HG03469 (cell line): Measurements from ENCODE around the gene GPHB5.
A peak's percentile ranks its signal among the peaks of the same experiment; 100 is the strongest.
"Not testable (repeated sequence)": the region's sequence is repeated elsewhere in the genome, so short reads cannot be mapped to it uniquely, and the experiment has no call there.

Experiments
- ATAC-seq: cut with Tn5 transposase; IDR thresholded peaks from one replicate; pipeline ENCODE4 v1.9.1; 2021; ENCODE audit warnings: mild to moderate bottlenecking, moderate library complexity, moderate number of reproducible peaks; ENCODE audit not compliant: unreplicated experiment

GPHB5 gene

GRCh38 chr14:63296060-63296563 is 22.6 kb downstream of the GPHB5 start:
- peak; percentile 63 for ATAC-seq

- ATAC-seq: no peak
Observed at GRCh38 chr14:63295231-63295685, 23.5 kb downstream of the GPHB5 start.

DNA sequence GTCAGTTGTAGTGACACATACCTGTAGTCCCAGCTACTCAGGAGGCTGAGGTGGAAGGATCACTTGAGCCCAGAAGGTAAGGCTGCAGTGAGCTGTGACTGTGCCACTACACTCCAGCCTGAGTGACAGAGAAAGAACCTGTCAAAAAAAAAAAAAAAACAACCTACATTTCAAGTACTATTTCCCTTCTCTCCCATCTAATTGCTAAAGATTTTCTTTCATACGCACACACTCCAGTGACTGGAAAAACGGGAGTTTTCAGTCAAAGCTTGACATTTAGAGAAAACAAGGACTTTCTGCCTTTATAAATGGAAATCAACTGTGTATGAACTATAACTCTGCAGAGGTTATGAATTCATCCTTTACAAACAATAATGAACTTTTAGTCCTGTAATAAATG is 25.9 kb downstream of the GPHB5 start:
- no peak for ATAC-seq

DNA sequence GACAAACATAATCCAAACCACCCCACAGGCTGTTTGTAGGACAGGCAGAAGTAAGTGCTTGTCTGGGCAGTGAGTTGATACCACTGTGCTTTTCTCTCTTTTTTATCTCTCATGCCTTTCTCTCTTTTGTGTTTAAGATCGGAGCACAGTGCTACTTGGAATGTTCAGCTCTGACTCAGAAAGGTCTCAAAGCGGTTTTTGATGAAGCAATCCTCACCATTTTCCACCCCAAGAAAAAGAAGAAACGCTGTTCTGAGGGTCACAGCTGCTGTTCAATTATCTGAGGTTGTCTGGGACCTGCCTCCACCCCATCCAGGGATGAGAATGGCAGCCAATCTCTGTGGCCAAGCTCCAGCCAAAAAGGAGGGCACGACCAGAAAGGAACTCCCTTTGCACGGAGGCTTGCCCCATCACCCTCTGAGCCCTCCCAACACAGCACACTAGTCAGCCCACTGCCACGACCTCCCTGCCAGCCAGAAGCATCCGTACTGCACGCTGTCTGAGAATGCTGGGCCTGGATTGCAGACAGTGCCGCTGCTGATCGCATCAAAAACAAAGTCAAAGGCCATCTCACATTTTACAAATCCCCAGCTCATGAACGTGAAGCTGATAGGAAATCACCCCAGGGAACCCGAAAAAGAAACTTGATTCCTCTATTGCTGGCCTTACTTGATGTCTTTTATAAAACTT is 27.8 kb downstream of the GPHB5 start:
- ATAC-seq: no peak

GRCh38 chr14:63288853-63289252 is 29.9 kb downstream of the GPHB5 start:
- ATAC-seq: no peak

DNA sequence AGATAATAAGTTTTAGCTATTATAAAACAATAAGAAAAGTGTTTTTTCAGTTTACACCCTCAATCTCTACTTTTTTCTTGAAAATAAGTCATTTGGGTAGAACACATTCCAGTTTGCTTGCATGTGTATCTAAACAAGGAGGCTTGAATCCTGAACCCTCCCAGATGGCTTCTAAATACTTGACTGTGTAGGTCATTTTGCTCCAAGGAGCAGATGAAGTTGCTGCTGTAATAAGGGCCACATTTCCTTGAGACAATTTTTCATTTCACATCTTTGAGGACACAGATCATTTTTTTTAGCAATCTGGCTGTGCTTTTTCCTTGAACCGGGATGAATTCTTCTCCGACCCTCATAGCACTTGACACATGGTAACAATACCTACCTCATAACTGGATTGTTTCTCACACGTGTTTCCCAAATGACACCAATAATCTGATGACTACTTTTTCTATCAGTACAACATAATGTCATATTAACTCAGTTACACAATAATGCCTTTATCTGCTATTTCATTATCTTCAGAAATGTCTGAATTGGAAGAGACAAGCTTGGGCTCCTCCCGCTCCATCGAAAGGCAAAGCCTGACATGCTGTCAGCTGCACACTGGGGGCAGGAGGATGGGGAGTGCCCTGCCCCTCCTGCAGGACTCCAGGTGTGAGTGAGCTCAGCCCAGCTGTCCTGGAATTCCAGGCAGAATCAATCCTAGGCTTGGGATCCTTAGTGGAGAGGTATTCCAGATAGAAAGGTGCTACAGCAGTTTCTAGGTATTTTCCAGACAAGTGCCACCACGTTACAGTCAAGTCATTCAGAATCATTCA is 30.9 kb downstream of the GPHB5 start:
- ATAC-seq: no peak

- ATAC-seq: no peak
Observed at GRCh38 chr14:63286071-63286470, 32.7 kb downstream of the GPHB5 start.

DNA sequence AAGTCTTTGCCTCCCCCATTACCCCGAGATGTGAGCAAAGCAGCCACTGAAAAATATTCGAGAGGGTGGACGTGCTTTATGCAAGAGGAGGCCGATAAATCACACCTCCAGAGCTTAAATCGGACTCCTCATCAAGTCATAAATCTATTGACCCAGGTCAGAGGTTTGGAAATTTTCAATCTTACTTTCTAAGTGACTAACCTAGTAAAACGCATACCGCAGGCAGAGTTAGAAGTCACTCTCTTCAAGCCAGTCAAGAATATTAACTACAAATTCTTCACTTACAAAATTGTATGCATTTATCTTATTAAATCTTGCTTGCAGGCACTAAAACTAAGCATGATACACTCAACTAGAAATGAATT is 34.9 kb downstream of the GPHB5 start:
- ATAC-seq: no peak

DNA sequence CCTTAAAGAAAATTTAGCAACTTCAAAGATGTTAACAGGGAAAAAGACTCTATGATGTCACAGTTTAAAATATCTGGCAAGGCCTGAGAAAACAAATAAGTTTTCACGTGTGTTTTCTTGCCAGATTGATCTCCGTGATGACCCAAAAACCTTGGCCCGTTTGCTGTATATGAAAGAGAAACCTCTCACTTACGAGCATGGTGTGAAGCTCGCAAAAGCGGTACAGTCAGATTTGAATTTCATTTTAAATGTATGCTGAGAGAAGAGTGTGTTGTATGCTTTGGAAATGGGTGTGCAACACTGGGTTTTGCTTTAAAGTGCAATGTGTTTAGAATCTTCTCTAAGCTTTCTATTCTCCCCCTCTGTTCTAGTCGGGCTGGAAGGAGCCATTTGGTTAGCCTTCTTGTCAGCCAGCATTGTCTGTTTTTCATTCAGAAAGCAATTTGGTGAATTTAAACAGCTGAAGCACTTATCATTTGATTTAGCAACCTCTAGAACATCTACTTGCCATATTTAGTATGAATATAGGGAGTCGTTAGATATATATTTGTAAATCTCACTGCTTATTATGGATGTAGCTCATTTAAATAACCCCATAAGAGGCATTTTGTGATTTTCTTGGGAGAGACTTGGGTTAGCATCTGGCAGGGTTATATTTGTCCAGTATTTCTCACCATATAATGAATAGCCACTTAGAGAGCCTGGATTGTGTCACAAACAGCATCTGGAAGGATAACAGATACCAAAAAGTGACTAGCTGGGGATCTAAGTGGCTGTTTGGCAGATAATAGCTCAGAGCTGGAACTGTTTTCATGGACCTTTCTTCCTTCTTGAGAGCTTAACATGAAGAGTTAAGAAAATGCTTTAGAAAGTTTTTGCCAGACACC is 35.5 kb downstream of the GPHB5 start:
- ATAC-seq: peak; percentile 63

GRCh38 chr14:63279933-63280332 is 38.8 kb downstream of the GPHB5 start:
- not testable (repeated sequence) for ATAC-seq

DNA sequence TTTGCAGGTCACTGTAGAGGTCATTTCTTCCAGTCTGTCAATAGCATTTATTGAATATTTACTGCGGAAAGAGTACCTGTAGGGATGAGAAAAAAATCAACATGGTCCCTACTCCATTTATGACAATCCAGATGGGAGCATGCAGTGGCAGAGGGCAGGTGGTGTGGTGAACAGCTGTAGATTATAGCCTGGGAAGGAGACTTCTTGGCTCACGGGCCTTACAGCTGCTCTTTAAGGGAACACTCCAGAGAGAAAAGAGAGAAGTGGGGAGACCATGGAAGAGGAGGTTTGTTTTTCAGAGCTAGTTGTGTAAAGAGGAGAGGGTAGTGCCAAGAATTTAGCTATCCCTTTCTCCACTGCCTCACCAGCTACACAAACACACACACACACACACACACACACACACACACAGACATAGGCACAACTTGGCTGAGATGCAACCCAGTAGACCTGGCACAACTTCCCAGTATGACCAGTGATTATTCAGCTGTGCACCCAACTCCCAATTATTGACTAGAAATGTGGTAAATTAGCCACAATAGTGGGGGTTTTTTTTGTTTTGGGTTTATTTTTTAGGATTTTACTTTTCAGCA is 41.0 kb downstream of the GPHB5 start:
- ATAC-seq: no peak

DNA sequence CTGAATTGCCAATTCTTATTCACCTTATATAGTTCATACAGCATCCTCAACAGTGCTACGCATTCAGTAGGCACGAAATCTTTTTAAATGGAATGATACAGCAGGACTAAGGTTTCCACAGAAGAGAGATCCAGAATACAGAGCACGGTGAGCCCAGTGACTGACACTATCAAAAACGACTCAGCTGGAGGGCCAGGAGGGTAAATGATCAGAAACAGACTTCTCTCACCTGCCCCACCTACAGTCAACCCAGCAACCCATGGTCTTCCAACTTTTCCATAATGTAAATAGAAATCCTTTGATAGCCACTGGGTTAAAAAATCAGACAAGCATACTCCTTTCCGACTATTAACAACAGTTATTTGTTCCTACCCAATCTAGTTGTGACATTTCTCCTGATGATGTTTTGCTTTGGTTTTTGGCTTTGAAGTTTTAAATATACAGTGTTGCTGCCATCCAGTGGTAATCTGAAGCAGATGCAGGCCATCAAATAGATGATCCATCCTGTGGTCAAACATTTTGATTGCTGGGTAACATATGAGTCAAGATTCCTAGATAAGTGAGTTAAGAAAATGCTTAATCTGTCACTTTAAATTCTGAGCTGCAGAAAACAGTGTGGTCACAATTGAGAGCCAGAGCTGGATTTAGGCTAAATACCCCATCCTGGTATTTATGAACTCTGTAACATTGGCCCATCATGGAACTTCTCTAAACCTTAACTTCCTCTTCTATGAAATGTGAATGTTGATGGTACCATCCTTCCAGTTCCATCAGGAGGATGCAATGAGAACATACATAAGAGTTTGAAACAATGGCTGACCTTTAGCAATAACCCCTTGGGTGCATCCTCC is 42.0 kb downstream of the GPHB5 start:
- ATAC-seq: peak; percentile 64

DNA sequence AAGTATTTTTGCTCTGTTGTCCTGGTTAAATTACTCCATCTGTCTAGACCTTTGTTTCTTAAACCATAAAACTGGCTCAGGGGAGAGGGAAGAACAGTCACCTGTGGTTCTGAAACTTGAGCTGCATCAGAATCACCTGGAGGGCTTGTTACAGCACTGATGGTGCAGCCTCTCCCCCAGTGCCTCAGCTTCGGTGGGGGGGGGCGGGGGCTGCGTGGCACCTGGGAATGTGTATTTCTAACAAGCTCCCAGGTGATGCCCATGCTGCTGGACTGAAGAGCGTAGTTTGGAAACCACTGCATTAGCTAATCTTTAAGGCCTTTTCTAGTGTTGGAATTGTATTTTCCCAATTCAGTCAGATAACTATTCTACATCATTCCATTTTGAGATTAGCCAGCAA is 42.7 kb downstream of the GPHB5 start:
- ATAC-seq: no peak

- no peak for ATAC-seq
Observed at GRCh38 chr14:63275611-63276010, 43.1 kb downstream of the GPHB5 start.

DNA sequence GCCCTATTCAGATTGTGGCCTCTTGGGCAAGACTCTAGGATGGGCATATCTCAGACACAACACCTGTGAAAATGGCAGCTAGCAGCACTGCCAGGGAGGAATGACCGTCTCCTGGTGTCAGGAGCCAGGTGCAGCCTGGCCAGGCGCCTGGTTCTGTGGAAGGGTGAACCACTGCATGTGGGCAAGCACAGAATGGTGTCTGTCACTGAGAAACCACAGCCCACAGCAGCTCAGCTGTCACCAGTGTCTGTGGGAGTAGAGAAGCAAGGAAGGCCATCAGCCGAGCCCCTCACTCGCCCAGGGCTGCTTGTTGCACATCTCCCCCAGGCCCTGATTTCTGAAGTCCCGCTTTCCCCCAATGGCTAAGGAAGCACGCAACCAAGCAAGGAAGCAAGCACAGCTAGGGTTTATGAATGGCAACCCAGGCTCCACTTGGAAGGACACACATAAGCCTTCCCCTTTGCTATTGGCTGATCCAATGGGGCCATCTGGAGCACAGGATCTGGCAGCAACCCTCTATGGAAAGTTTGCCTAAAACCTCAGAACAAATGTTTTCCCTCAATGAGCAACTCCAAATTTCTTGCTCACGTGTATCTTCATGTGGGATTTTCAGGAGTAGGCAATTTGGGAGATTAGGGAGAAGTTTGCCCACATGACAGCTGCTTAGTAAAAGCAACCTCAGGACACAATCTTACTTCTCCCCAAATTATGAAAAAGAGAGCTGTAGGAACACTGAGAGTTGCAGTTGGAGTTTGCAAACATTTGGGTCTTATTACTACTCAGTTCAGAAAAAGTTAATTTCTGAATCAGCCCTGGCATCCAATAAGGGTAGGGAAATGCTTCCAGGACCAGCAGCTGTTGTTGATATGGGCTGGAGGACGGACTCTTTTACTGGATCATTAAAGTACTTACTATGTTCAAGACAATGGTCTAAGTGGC is 44.7 kb downstream of the GPHB5 start:
- no peak for ATAC-seq

- no peak for ATAC-seq
Observed at GRCh38 chr14:63273129-63273528, 45.6 kb downstream of the GPHB5 start.

- ATAC-seq: no peak
Observed at GRCh38 chr14:63269561-63270225, 49.0 kb downstream of the GPHB5 start.

DNA sequence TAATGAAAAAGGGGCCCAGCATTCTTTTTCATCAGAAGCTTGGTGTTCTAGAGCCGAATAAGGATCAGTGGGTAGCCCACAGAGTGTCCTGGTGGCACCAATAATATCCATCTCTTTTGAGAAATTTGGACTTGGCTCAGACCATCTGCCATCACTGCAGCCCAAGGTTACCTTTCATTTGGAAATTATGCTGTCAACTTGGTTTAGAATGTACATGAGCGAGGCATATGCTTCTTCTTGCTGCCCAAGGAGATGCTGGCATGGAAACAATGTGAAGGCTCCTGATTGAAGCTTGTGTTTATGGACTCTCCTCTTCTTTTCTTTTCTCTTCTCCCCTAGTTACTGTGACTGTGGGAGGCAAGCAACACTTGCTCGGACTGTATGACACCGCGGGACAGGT is 50.0 kb downstream of the GPHB5 start:
- ATAC-seq: no peak
